CD4-positive, alpha-beta T cell (primary cell): Measurements from ENCODE around the gene HKDC1. TPM values are rescaled to one million over a fixed set of nuclear protein-coding genes. Genes with fewer than 3 reads are reported as not detected.

ENCODE experiments used
- ATAC-seq: fragments of 200-7000 bp; cut with Tn5 transposase; one replicate; pipeline ENCODE4 v1.10.0; 2022; ENCODE audit warnings: mild to moderate bottlenecking; ENCODE audit not compliant: poor library complexity
- CTCF ChIA-PET: fragments of 350-600 bp; sonication (Branson Sonifier 250); formaldehyde crosslinking; loops from one replicate; lab custom pipeline; 2021; ENCODE audit warnings: antibody characterized with exemption, inconsistent platforms; lab: Charles Lee
- POLR2A ChIA-PET: fragments of 350-600 bp; sonication (Branson Sonifier 250); formaldehyde crosslinking; loops from one replicate; lab custom pipeline; 2021; ENCODE audit warnings: antibody characterized with exemption, inconsistent platforms; lab: Charles Lee
- DNase-seq, 14 experiments: peaks; one replicate each; pipeline ENCODE4 v3.0.0-alpha.2; 2013 to 2020; ENCODE audit warnings: mixed read lengths in 2 of 14
- H3K27ac ChIP-seq, 2 donors: one replicate each; pipeline versions ENCODE4 v1.5.1 to v1.7.0; 2013; ENCODE audit warnings: low read length in 2 of 2, low read depth in 1 of 2, mild to moderate bottlenecking in 1 of 2
- H3K27me3 ChIP-seq, 2 experiments: 1 replicate in 1 of 2; 2 replicates in 1 of 2; pipeline versions ENCODE4 v1.6.1 to v1.7.0; 2013; ENCODE audit warnings: low read length in 2 of 2, control low read depth in 1 of 2, mild to moderate bottlenecking in 1 of 2, moderate library complexity in 1 of 2; ENCODE audit not compliant: insufficient read depth in 2 of 2, control insufficient read depth in 1 of 2
- H3K36me3 ChIP-seq: one replicate; pipeline ENCODE4 v1.6.1; 2013; ENCODE audit warnings: low read length, control low read depth; ENCODE audit not compliant: insufficient read depth
- H3K4me1 ChIP-seq: one replicate; pipeline ENCODE4 v1.6.1; 2013; ENCODE audit warnings: low read length, control low read depth; ENCODE audit not compliant: insufficient read depth
- H3K4me3 ChIP-seq: one replicate; pipeline ENCODE4 v1.5.1; 2013; ENCODE audit warnings: mild to moderate bottlenecking, low read length, moderate library complexity
- H3K9me3 ChIP-seq, 2 experiments: 1 replicate in 1 of 2; 2 replicates in 1 of 2; pipeline versions ENCODE4 v1.6.1 to v1.7.0; 2013; ENCODE audit warnings: low read length in 2 of 2, mild to moderate bottlenecking in 2 of 2, control low read depth in 1 of 2, moderate library complexity in 1 of 2; ENCODE audit not compliant: control insufficient read depth in 1 of 2, insufficient read depth in 1 of 2
- H3K27ac Mint-ChIP-seq: one replicate; pipeline ENCODE4 v1.8.0; 2020; ENCODE audit warnings: mixed read lengths
- H3K27me3 Mint-ChIP-seq: one replicate; pipeline ENCODE4 v1.8.0; 2021; ENCODE audit warnings: mixed read lengths
- H3K36me3 Mint-ChIP-seq: one replicate; pipeline ENCODE4 v1.8.0; 2021; ENCODE audit warnings: low read depth, mixed read lengths
- H3K4me1 Mint-ChIP-seq: one replicate; pipeline ENCODE4 v1.8.0; 2021; ENCODE audit warnings: low read depth, mixed read lengths
- H3K4me3 Mint-ChIP-seq: one replicate; pipeline ENCODE4 v1.8.0; 2020; ENCODE audit warnings: mild to moderate bottlenecking, mixed read lengths
- H3K9me3 Mint-ChIP-seq: one replicate; pipeline ENCODE4 v1.8.0; 2020; ENCODE audit warnings: mixed read lengths
- intact Hi-C, 2 experiments: fragments of 100-400 bp; cut with DNase I in 1 of 2; cut with micrococcal nuclease in 1 of 2; formaldehyde crosslinking; loops; one replicate each; pipeline versions ENCODE4 v1.15.1 to v1.9.0; 2023 to 2025; cut with DNase I, micrococcal nuclease
- total RNA-seq, 174 experiments: library from RNA in 2 of 174; stranded (reverse) in 2 of 174; gene quantifications; one replicate each; pipeline ENCODE4 v1.2.3 and lab custom pipeline; 2021 to 2026
- TF ChIP-seq, protein P1 (sequence below): fragments of 200-600 bp; IDR thresholded peaks from one replicate; pipeline ENCODE4 v1.8.0; 2022; ENCODE audit warnings: antibody characterized with exemption, mild to moderate bottlenecking

HKDC1 gene
- total RNA-seq, 2 experiments from 2014 or later, result 3.1 to 4.5 TPM

DNA sequence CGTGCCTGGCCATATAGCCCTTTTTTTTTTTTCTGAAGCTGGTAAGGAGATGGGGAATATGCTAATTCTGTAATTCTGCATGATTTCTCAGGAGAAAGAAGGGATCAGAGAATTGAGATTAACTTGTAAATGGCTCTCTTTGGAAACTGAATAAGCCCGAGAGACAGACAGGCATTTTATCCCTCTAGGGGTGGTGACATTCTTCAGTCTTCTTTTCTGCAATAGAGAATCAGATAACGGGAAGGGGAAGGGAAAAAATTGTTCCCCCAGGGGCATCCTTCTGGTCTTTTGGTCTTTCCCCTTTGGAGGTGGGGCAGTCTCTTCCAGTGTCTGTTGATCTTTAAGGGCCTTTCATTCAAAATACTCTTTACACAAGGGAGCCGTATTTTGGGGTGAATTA is 92.4 kb downstream of the HKDC1 start:
- intact Hi-C loops, result no loop called here
- no peaks in the 10 kb centered on the region for H3K27me3 Mint-ChIP-seq
- H3K27ac Mint-ChIP-seq, result no peak overlapping the region
- Histone ChIP-seq H3K9me3 (no peaks in the 10 kb centered on the region), H3K27me3 (no peaks in the 10 kb centered on the region), H3K36me3 (no peaks in the 10 kb centered on the region), H3K4me3 (no peak overlapping the region), H3K27ac (no peak overlapping the region), H3K4me1 (peaks cover 5% of the 10 kb centered on the region)
- ChIA-PET POLR2A (interaction anchor here (0.6 kb wide), 1 partner anchor 65 kb away, joined by 4 read pairs; no protein-coding TSS in a partner anchor), CTCF (no interaction called here)
- DNase-seq (no peak), ATAC-seq (no peak)
- H3K4me1 Mint-ChIP-seq, result peaks cover 5% of the 10 kb centered on the region
- H3K36me3 Mint-ChIP-seq, result no peaks in the 10 kb centered on the region
- TF ChIP-seq, protein P1, sequence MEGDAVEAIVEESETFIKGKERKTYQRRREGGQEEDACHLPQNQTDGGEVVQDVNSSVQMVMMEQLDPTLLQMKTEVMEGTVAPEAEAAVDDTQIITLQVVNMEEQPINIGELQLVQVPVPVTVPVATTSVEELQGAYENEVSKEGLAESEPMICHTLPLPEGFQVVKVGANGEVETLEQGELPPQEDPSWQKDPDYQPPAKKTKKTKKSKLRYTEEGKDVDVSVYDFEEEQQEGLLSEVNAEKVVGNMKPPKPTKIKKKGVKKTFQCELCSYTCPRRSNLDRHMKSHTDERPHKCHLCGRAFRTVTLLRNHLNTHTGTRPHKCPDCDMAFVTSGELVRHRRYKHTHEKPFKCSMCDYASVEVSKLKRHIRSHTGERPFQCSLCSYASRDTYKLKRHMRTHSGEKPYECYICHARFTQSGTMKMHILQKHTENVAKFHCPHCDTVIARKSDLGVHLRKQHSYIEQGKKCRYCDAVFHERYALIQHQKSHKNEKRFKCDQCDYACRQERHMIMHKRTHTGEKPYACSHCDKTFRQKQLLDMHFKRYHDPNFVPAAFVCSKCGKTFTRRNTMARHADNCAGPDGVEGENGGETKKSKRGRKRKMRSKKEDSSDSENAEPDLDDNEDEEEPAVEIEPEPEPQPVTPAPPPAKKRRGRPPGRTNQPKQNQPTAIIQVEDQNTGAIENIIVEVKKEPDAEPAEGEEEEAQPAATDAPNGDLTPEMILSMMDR, result no peak
- no peaks in the 10 kb centered on the region for H3K9me3 Mint-ChIP-seq
- no peak overlapping the region for H3K4me3 Mint-ChIP-seq

DNA sequence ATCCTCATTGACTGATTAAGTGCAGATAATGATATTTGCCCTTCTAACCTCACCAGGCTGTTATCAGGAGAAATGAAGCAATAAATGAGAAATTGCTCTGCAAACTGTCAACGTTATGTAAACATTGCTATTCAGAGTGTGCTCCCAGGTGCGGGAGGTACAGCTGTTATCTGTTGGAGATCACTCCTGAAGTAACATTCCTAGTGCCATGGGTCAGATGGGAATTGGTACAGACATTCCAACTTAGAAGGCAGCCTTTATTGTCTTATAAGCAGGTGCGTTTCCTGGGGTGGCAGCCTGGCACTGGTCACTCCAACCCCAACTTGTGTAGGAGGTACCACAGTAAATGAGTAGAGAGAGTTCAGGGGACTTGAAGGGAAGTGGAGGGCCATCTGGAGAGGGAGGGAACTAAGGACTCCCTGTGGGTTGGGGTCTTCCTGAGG is 95.0 kb downstream of the HKDC1 start:
- H3K27ac Mint-ChIP-seq, result peak overlapping the region; percentile 24
- ChIA-PET CTCF (no interaction called here), POLR2A (no interaction called here)
- intact Hi-C loops, result loop anchor here in 1 of 2 experiments (2.0 to 5.0 kb wide), 5 partner anchors 78 to 1087 kb away; partner anchors contain the start of genes EIF4EBP2 and SUPV3L1
- Histone ChIP-seq H3K36me3 (no peaks in the 10 kb centered on the region), H3K4me3 (no peak overlapping the region), H3K9me3 (no peaks in the 10 kb centered on the region), H3K27ac (no peak overlapping the region), H3K4me1 (peaks cover 22% of the 10 kb centered on the region), H3K27me3 (no peaks in the 10 kb centered on the region)
- H3K4me1 Mint-ChIP-seq, result peaks cover 15% of the 10 kb centered on the region
- TF ChIP-seq, protein P1, result no peak
- H3K4me3 Mint-ChIP-seq, result peak overlapping the region; percentile 74
- H3K27me3 Mint-ChIP-seq, result no peaks in the 10 kb centered on the region
- peaks cover 17% of the 10 kb centered on the region for H3K36me3 Mint-ChIP-seq
- H3K9me3 Mint-ChIP-seq, result no peaks in the 10 kb centered on the region
- no peak for ATAC-seq
- DNase-seq, result no peak

DNA sequence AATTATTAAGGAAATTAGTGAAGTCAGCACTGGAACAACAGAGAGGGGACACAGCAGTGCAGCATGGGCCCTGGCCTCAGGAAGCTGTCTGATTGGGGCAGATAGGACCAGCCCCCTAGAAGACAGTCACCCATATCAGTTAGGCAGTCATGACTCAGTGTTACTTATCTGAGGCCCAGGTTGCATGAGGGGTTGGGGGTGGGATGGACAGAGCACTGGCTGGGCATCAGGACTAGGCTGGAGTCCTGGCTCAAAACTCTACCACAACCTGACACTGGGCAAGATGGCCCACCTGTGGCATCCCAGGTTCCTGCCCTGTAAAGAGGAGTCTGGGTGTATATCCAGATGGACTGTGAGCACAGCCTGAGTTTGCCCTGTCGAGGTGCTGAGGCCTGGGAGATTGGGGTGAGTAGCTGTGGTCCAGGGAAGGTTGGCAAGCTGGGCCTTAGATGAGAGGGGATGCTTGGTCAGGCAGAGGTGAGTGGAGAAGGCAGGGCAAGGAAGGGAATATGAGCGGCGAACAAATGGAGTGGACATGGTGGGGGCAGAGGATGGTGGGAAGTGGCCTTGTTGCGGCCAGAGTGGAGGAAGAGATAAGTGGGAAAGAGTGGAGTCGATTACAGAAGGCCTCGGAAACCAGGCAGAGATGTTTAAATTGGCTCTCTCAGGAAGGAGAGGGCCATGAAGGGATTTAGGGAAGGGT is 95.6 kb downstream of the HKDC1 start:
- peak overlapping the region; percentile 74 for H3K4me3 Mint-ChIP-seq
- intact Hi-C loops, result loop anchor here in 1 of 2 experiments (2.0 to 5.0 kb wide), 5 partner anchors 78 to 1087 kb away; partner anchors contain the start of genes EIF4EBP2 and SUPV3L1

More for the DNA sequence above, 95.6 kb downstream of the HKDC1 start:
- no peak for ATAC-seq
- H3K36me3 ChIP-seq, result no peaks in the 10 kb centered on the region
- no peak for DNase-seq
- H3K4me1 Mint-ChIP-seq, result peaks cover 21% of the 10 kb centered on the region
- H3K4me1 ChIP-seq, result peaks cover 29% of the 10 kb centered on the region
- no peaks in the 10 kb centered on the region for H3K9me3 Mint-ChIP-seq
- no peak overlapping the region for H3K4me3 ChIP-seq
- no peaks in the 10 kb centered on the region for H3K27me3 ChIP-seq
- ChIA-PET CTCF (no interaction called here), POLR2A (no interaction called here)
- TF ChIP-seq, protein P1, result no peak
- H3K27ac ChIP-seq, result no peak overlapping the region
- H3K27ac Mint-ChIP-seq, result peak overlapping the region; percentile 40
- peaks cover 18% of the 10 kb centered on the region for H3K36me3 Mint-ChIP-seq
- H3K27me3 Mint-ChIP-seq, result no peaks in the 10 kb centered on the region
- H3K9me3 ChIP-seq, result no peaks in the 10 kb centered on the region
